GM12801 (cell line): Measurements from ENCODE around the gene CCSER1.

Experiments used
- CTCF ChIP-seq: IDR thresholded peaks from one replicate; pipeline ENCODE4 v1.5.1; 2011; ENCODE audit warnings: control low read depth; ENCODE audit not compliant: insufficient read length; ENCODE audit errors: extremely low read depth

The CCSER1 gene

GRCh38 chr4:90621080-90621479 is 493.9 kb downstream of the CCSER1 start:
- no peak for TF ChIP-seq CTCF

- TF ChIP-seq CTCF, result no peak
These were observed 497.6 kb downstream of the CCSER1 start for GRCh38 chr4:90624781-90625180.

- no peak for TF ChIP-seq CTCF
These were observed 514.8 kb downstream of the CCSER1 start for GRCh38 chr4:90641861-90642599.

GRCh38 chr4:90643156-90643555 is 516.0 kb downstream of the CCSER1 start:
- TF ChIP-seq CTCF, result no peak

GRCh38 chr4:90648311-90648710 is 521.1 kb downstream of the CCSER1 start:
- TF ChIP-seq CTCF, result no peak

GRCh38 chr4:90648791-90649190 is 521.6 kb downstream of the CCSER1 start:
- no peak for TF ChIP-seq CTCF

GRCh38 chr4:90660672-90661071 is 533.5 kb downstream of the CCSER1 start:
- TF ChIP-seq CTCF, result no peak
